Natural killer cell (primary cell): ENCODE measurements around the gene MAP1B. TPM values are rescaled to one million over a fixed set of nuclear protein-coding genes. Genes with fewer than 3 reads are reported as not detected.

ENCODE experiments used
- ATAC-seq, 3 donors: fragments of 150-1000 bp in 2 of 3; fragments of 200-7000 bp in 1 of 3; cut with Tn5 transposase; 1 replicate in 1 of 3; 2 replicates in 2 of 3; pipeline ENCODE4 v1.10.0; 2021; ENCODE audit warnings: mild to moderate bottlenecking in 2 of 3, moderate library complexity in 2 of 3
- DNase-seq, 2 donors: peaks; one replicate each; pipeline versions ENCODE4 v3.0.0 to v3.0.0-alpha.2; 2013 to 2021; ENCODE audit warnings: mixed read lengths in 1 of 2
- H3K27ac ChIP-seq: one replicate; pipeline ENCODE4 v1.5.1; 2013; ENCODE audit warnings: mild to moderate bottlenecking, low read length
- H3K27me3 ChIP-seq: one replicate; pipeline ENCODE4 v1.6.1; 2013; ENCODE audit warnings: low read length; ENCODE audit not compliant: control insufficient read depth, insufficient read depth
- H3K36me3 ChIP-seq: one replicate; pipeline ENCODE4 v1.6.1; 2013; ENCODE audit warnings: low read length; ENCODE audit not compliant: control insufficient read depth, insufficient read depth
- H3K4me1 ChIP-seq: one replicate; pipeline ENCODE4 v1.6.1; 2013; ENCODE audit warnings: low read length; ENCODE audit not compliant: control insufficient read depth, insufficient read depth
- H3K4me3 ChIP-seq: one replicate; pipeline ENCODE4 v1.5.1; 2013; ENCODE audit warnings: low read length
- H3K9me3 ChIP-seq: one replicate; pipeline ENCODE4 v1.6.1; 2013; ENCODE audit warnings: low read length; ENCODE audit not compliant: control insufficient read depth, insufficient read depth
- H3K27ac Mint-ChIP-seq, 2 donors: one replicate each; pipeline ENCODE4 v1.8.0; 2022; ENCODE audit warnings: mild to moderate bottlenecking in 2 of 2, mixed read lengths in 2 of 2, moderate library complexity in 1 of 2
- H3K27me3 Mint-ChIP-seq, 2 donors: one replicate each; pipeline ENCODE4 v1.8.0; 2022; ENCODE audit warnings: low read depth in 2 of 2, mixed read lengths in 2 of 2
- H3K36me3 Mint-ChIP-seq: one replicate; pipeline ENCODE4 v1.8.0; 2022; ENCODE audit warnings: mixed read lengths
- H3K4me1 Mint-ChIP-seq, 2 donors: one replicate each; pipeline ENCODE4 v1.8.0; 2022; ENCODE audit warnings: mixed read lengths in 2 of 2
- H3K4me3 Mint-ChIP-seq: one replicate; pipeline ENCODE4 v1.8.0; 2022; ENCODE audit warnings: mild to moderate bottlenecking, moderate library complexity, mixed read lengths
- H3K9me3 Mint-ChIP-seq, 2 donors: one replicate each; pipeline ENCODE4 v1.8.0; 2022; ENCODE audit warnings: mixed read lengths in 2 of 2
- CTCF ChIP-seq: fragments of 200-600 bp; IDR thresholded peaks from one replicate; pipeline ENCODE4 v1.8.0; 2022; ENCODE audit warnings: antibody characterized with exemption
- WGBS: methylation state at CpG from one replicate; pipeline ENCODE4 v1.1.7; 2013; ENCODE audit warnings: missing lambda C conversion rate; ENCODE audit not compliant: insufficient coverage; 5-methylcytosine and 5-hydroxymethylcytosine counted together
- intact Hi-C: fragments of 100-400 bp; cut with micrococcal nuclease; formaldehyde crosslinking; loops from one replicate; pipeline ENCODE4 v1.14.2; 2022
- total RNA-seq, 4 donors: library from RNA; stranded (reverse); fragments of 120-200 nt in 1 of 4; gene quantifications; one replicate each; pipeline versions ENCODE4 v1.2.3 to v1.2.4, GENCODE V29; 2013 to 2022

The MAP1B gene
- total RNA-seq, 3 donors from 2014 or later (not counting 1 experiment from before 2014, with no cell fraction given): 0.07 to 0.31 TPM; not detected in 1

GRCh38 chr5:72179816-72180440, 72.7 kb downstream of the MAP1B start:
- Mint-ChIP-seq H3K27ac (no peak overlapping the region), H3K9me3 (no peaks in the 10 kb centered on the region), H3K4me3 (no peak overlapping the region), H3K27me3 (peaks cover 39 to 73% of the 10 kb centered on the region in 2 donors), H3K36me3 (no peaks in the 10 kb centered on the region), H3K4me1 (no peaks in the 10 kb centered on the region)
- WGBS: 92% methylated on average over 11 of the region's 11 CpGs
- Histone ChIP-seq H3K27ac (no peak overlapping the region), H3K36me3 (no peaks in the 10 kb centered on the region), H3K4me1 (no peaks in the 10 kb centered on the region), H3K27me3 (peaks cover 2% of the 10 kb centered on the region), H3K4me3 (no peak overlapping the region), H3K9me3 (no peaks in the 10 kb centered on the region)
- intact Hi-C loops: no loop called here
- ATAC-seq: no peak
- no peak for TF ChIP-seq CTCF
- no peak for DNase-seq

GRCh38 chr5:72180925-72181324, 73.7 kb downstream of the MAP1B start:
- no peaks in the 10 kb centered on the region for H3K9me3 Mint-ChIP-seq
- no peaks in the 10 kb centered on the region for H3K36me3 Mint-ChIP-seq
- intact Hi-C loops: no loop called here
- H3K27me3 Mint-ChIP-seq: peaks cover 38 to 72% of the 10 kb centered on the region in 2 donors
- H3K4me1 ChIP-seq: no peaks in the 10 kb centered on the region
- no peaks in the 10 kb centered on the region for H3K4me1 Mint-ChIP-seq
- no peak overlapping the region for H3K4me3 ChIP-seq
- H3K9me3 ChIP-seq: no peaks in the 10 kb centered on the region
- ATAC-seq (no peak), DNase-seq (no peak)
- no peaks in the 10 kb centered on the region for H3K36me3 ChIP-seq
- no peak overlapping the region for H3K4me3 Mint-ChIP-seq
- no peak overlapping the region for H3K27ac Mint-ChIP-seq
- TF ChIP-seq CTCF: no peak
- 77% methylated on average over 4 of the region's 4 CpGs for WGBS
- H3K27ac ChIP-seq: no peak overlapping the region
- H3K27me3 ChIP-seq: peaks cover 2% of the 10 kb centered on the region

- intact Hi-C loops: no loop called here
- Mint-ChIP-seq H3K36me3 (no peaks in the 10 kb centered on the region), H3K9me3 (no peaks in the 10 kb centered on the region), H3K27me3 (peaks cover 36 to 71% of the 10 kb centered on the region in 2 donors), H3K27ac (no peak overlapping the region), H3K4me1 (no peaks in the 10 kb centered on the region), H3K4me3 (no peak overlapping the region)
- no peaks in the 10 kb centered on the region for H3K4me1 ChIP-seq
- H3K4me3 ChIP-seq: no peak overlapping the region
- DNase-seq: no peak
- no peak overlapping the region for H3K27ac ChIP-seq
- no peaks in the 10 kb centered on the region for H3K36me3 ChIP-seq
- ATAC-seq: no peak
- H3K27me3 ChIP-seq: peaks cover 2% of the 10 kb centered on the region
- no peaks in the 10 kb centered on the region for H3K9me3 ChIP-seq
- no peak for TF ChIP-seq CTCF
- WGBS: 89% methylated on average over 7 of the region's 7 CpGs
Measured at GRCh38 chr5:72182686-72183085, 75.4 kb downstream of the MAP1B start.

- 83% methylated on average over 7 of the region's 7 CpGs for WGBS
Measured at GRCh38 chr5:72183101-72183520, 75.8 kb downstream of the MAP1B start.

More at GRCh38 chr5:72183101-72183520, 75.8 kb downstream of the MAP1B start:
- no peak overlapping the region for H3K27ac ChIP-seq
- H3K36me3 ChIP-seq: no peaks in the 10 kb centered on the region
- DNase-seq (no peak), ATAC-seq (no peak)
- no peak overlapping the region for H3K4me3 ChIP-seq
- Mint-ChIP-seq H3K36me3 (no peaks in the 10 kb centered on the region), H3K27ac (no peak overlapping the region), H3K27me3 (peaks cover 36 to 67% of the 10 kb centered on the region in 2 donors), H3K9me3 (no peaks in the 10 kb centered on the region), H3K4me3 (no peak overlapping the region), H3K4me1 (no peaks in the 10 kb centered on the region)
- intact Hi-C loops: no loop called here
- no peaks in the 10 kb centered on the region for H3K9me3 ChIP-seq
- H3K4me1 ChIP-seq: no peaks in the 10 kb centered on the region
- TF ChIP-seq CTCF: no peak
- peaks cover 2% of the 10 kb centered on the region for H3K27me3 ChIP-seq
